ENCODE results near the gene SHC1.

GRCh38 chr1:154938604-154939399, 31.7 kb downstream of the SHC1 start:
- TF ChIP-seq POLR2AphosphoS5 (IDR thresholded peaks at IDR 0.05) (no peak), POLR2A (IDR thresholded peaks at IDR 0.05) (no peak), CTCF (IDR thresholded peaks at IDR 0.05) (no peak)

Measured in gastroesophageal sphincter (tissue), 3 donors.